OCI-LY3 (cell line): ENCODE data around the gene ZNF692.

Source experiments
- H2AFZ ChIP-seq: fragments of 200-600, 300-600 bp; shearing (Covaris generic); 2 replicates; pipeline ENCODE4 v1.6.0; 2014; ENCODE audit warnings: antibody characterized with exemption, low read depth, low read length
- H3K27ac ChIP-seq: fragments of 200-600, 300-600 bp; sonication (generic); 2 replicates; pipeline ENCODE4 v1.5.1; 2014; ENCODE audit warnings: mild to moderate bottlenecking, low read length, moderate library complexity, mixed read lengths
- H3K27me3 ChIP-seq: fragments of 200-600, 300-600 bp; sonication (generic); 2 replicates; pipeline ENCODE4 v1.6.1; 2014; ENCODE audit warnings: low read depth, low read length, mixed read lengths
- H3K36me3 ChIP-seq: fragments of 200-600, 300-600 bp; sonication (generic); replicated peaks from 2 replicates; pipeline ENCODE3; 2014; ENCODE audit warnings: low read depth, low read length, mixed read lengths
- H3K4me1 ChIP-seq: fragments of 300-600, 200-600 bp; sonication (generic); 2 replicates; pipeline ENCODE4 v1.6.1; 2014; ENCODE audit warnings: low read length, mixed read lengths
- H3K4me2 ChIP-seq: fragments of 200-600, 300-600 bp; sonication (generic); 2 replicates; pipeline ENCODE4 v1.6.1; 2014; ENCODE audit warnings: low read length, mixed read lengths
- H3K4me3 ChIP-seq: fragments of 300-600, 200-600 bp; sonication (generic); 2 replicates; pipeline ENCODE4 v1.5.1; 2014; ENCODE audit warnings: antibody characterized with exemption, mild to moderate bottlenecking, low read length, moderate library complexity
- H3K79me2 ChIP-seq: fragments of 300-600, 200-600 bp; shearing (Covaris generic); 2 replicates; pipeline ENCODE4 v1.6.1; 2014; ENCODE audit warnings: mild to moderate bottlenecking, low read length, mixed read lengths
- H3K9ac ChIP-seq: fragments of 300-600, 200-600 bp; shearing (Covaris generic); 2 replicates; pipeline ENCODE4 v1.6.0; 2014; ENCODE audit warnings: mild to moderate bottlenecking, low read length, moderate library complexity
- H3K9me3 ChIP-seq: fragments of 200-600, 300-600 bp; shearing (Covaris generic); 2 replicates; pipeline ENCODE4 v1.6.1; 2014; ENCODE audit warnings: low read length, mixed read lengths; ENCODE audit not compliant: insufficient read depth
- H4K20me1 ChIP-seq: fragments of 200-600, 300-600 bp; sonication (generic); 2 replicates; pipeline ENCODE4 v1.6.1; 2016; ENCODE audit warnings: low read length, mixed read lengths; ENCODE audit not compliant: insufficient read depth
- CTCF ChIP-seq: fragments of 200-600, 300-600 bp; sonication (generic); IDR thresholded peaks from 2 replicates; pipeline ENCODE4 v1.5.1; 2014; ENCODE audit warnings: antibody characterized with exemption, low read length, low read depth
- EZH2phosphoT487 ChIP-seq: fragments of 200-600 bp; shearing (Covaris generic); IDR thresholded peaks from 2 replicates; pipeline ENCODE4 v1.6.1; 2018; ENCODE audit warnings: antibody characterized with exemption, mixed run types, low read depth

The ZNF692 gene

GRCh38 chr1:248840946-248841345 is 17.9 kb downstream of the ZNF692 start:
- H3K4me1 ChIP-seq, result peaks cover 10% of the 10 kb centered on the region
- no peak for TF ChIP-seq EZH2phosphoT487
- TF ChIP-seq CTCF, result no peak
- no peaks in the 10 kb centered on the region for H3K27me3 ChIP-seq
- no peak overlapping the region for H3K4me2 ChIP-seq
- H3K4me3 ChIP-seq, result no peak overlapping the region
- H3K9ac ChIP-seq, result no peak overlapping the region
- H3K36me3 ChIP-seq, result peaks cover 33% of the 10 kb centered on the region
- no peak overlapping the region for H2AFZ ChIP-seq
- no peaks in the 10 kb centered on the region for H3K9me3 ChIP-seq
- no peak overlapping the region for H3K27ac ChIP-seq
- peaks cover 32% of the 10 kb centered on the region for H4K20me1 ChIP-seq
- peaks cover 48% of the 10 kb centered on the region for H3K79me2 ChIP-seq

- Histone ChIP-seq H3K27me3 (no peaks in the 10 kb centered on the region), H3K9ac (peak overlapping the region; percentile 90), H3K36me3 (peaks cover 17% of the 10 kb centered on the region), H3K4me3 (peak overlapping the region; percentile 93), H3K27ac (peak overlapping the region; percentile 76), H3K4me1 (peaks cover 18% of the 10 kb centered on the region), H2AFZ (no peak overlapping the region; the same call in 1 of the 2 replicates), H4K20me1 (peaks cover 32% of the 10 kb centered on the region), H3K4me2 (peak overlapping the region; percentile 92), H3K9me3 (no peaks in the 10 kb centered on the region), H3K79me2 (peaks cover 48% of the 10 kb centered on the region)
- TF ChIP-seq EZH2phosphoT487 (no peak), CTCF (no peak)
These were observed 19.7 kb downstream of the ZNF692 start for GRCh38 chr1:248839168-248839555.

- no peak overlapping the region; the same call in 1 of the 2 replicates for H2AFZ ChIP-seq
- TF ChIP-seq EZH2phosphoT487 (no peak), CTCF (no peak)
These were observed 20.3 kb downstream of the ZNF692 start for GRCh38 chr1:248838357-248839167.

DNA sequence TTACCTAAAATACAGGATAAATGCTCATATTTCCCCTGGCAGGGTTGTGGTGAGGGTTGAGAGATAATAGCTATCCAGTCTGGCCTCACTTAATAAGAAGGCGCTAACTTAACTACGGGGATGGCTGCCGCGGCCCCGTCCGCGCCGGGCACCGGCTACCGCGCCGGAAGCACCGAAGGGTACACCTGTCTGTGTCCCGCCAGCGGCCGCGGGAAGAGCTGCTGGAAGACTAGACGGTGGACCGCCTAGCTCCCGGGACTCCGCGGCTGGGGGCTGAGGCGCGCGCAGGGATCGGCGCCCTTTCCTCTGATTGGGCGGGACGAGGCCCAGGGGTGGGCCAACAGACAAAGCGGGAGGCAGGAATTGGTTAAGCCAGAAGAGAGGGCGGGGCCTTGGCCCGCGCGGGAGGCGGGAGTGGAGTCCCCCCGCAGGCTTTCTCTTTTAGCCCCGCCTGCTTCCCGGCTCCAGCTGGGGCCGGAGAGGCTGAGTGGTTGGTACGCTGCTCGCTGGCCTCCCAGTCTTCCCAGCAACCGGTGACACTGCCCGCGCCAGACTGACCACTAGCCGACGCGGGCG is 21.0 kb downstream of the ZNF692 start, which contains the start of gene ZNF672:
ZNF672 (plus strand) TSS at position 444 of the 576 bp plus-strand sequence. CDS start 9,051 bp downstream, outside the sequence.
- H3K36me3 ChIP-seq, result peaks cover 11% of the 10 kb centered on the region
- peak within 1 kb of the TSS; percentile 90 for H3K9ac ChIP-seq
- TF ChIP-seq EZH2phosphoT487 (no peak), CTCF (no peak)
- H3K9me3 ChIP-seq, result no peaks in the 10 kb centered on the region
- peaks cover 26% of the 10 kb centered on the region for H4K20me1 ChIP-seq
- H3K27ac ChIP-seq, result peak within 1 kb of the TSS; percentile 76
- H3K4me2 ChIP-seq, result peak within 1 kb of the TSS; percentile 98
- no peaks in the 10 kb centered on the region for H3K27me3 ChIP-seq
- H3K79me2 ChIP-seq, result peaks cover 43% of the 10 kb centered on the region
- H3K4me1 ChIP-seq, result peaks cover 23% of the 10 kb centered on the region
- peak within 1 kb of the TSS; percentile 71 for H2AFZ ChIP-seq
- peak within 1 kb of the TSS; percentile 93 for H3K4me3 ChIP-seq

More at GRCh38 chr1:248838357-248839167, 20.3 kb downstream of the ZNF692 start:
- Histone ChIP-seq H3K4me3 (peak overlapping the region; percentile 93), H3K9ac (peak overlapping the region; percentile 90), H4K20me1 (peaks cover 32% of the 10 kb centered on the region), H3K9me3 (no peaks in the 10 kb centered on the region), H3K4me2 (peak overlapping the region; percentile 92), H3K79me2 (peaks cover 48% of the 10 kb centered on the region), H3K27me3 (no peaks in the 10 kb centered on the region), H3K4me1 (peaks cover 23% of the 10 kb centered on the region), H3K36me3 (peaks cover 16% of the 10 kb centered on the region), H3K27ac (peak overlapping the region; percentile 76)
